PC-9 (cell line): ENCODE measurements around the gene FBXW7. TPM values are rescaled to one million over a fixed set of nuclear protein-coding genes. Genes with fewer than 3 reads are reported as not detected.

Experiments
- BruUV-seq: library from RNA; stranded (reverse); fragments of 400-500 nt; replicated peaks from 2 replicates; lab custom pipeline; 2021; lab: Mats Ljungman, UMichigan
- CTCF ChIA-PET: fragments of 300-600 bp; sonication (Branson Sonifier 250); formaldehyde crosslinking; loops from one replicate; lab custom pipeline; 2022; ENCODE audit warnings: antibody characterized with exemption; lab: Charles Lee
- POLR2A ChIA-PET: fragments of 300-600 bp; sonication (Branson Sonifier 250); formaldehyde crosslinking; loops from one replicate; lab custom pipeline; 2022; ENCODE audit warnings: antibody characterized with exemption; ENCODE audit not compliant: unreplicated experiment; lab: Charles Lee
- DNase-seq, 2 experiments: peaks; one replicate each; pipeline versions ENCODE4 v3.0.0 to v3.0.0-alpha.2; 2015 to 2022; ENCODE audit warnings: mixed read lengths in 1 of 2
- H2AFZ ChIP-seq: fragments of 200-600 bp; sonication (generic); 2 replicates; pipeline ENCODE4 v1.8.1; 2017; ENCODE audit warnings: antibody characterized with exemption
- H3F3A ChIP-seq: fragments of 200-600 bp; sonication (generic); 2 replicates; pipeline ENCODE4 v1.8.1; 2017; ENCODE audit warnings: antibody characterized with exemption, mild to moderate bottlenecking, low read depth; ENCODE audit not compliant: insufficient read depth
- H3K27ac ChIP-seq: fragments of 200-600 bp; sonication (generic); 2 replicates; pipeline ENCODE4 v1.6.1; 2016; ENCODE audit warnings: mixed run types
- H3K27me3 ChIP-seq: fragments of 200-600 bp; sonication (generic); 2 replicates; pipeline ENCODE4 v1.6.1; 2016; ENCODE audit warnings: low read depth, mixed run types; ENCODE audit not compliant: insufficient read depth
- H3K36me3 ChIP-seq: fragments of 200-600 bp; sonication (generic); 2 replicates; pipeline ENCODE4 v1.6.1; 2016; ENCODE audit warnings: low read depth, mixed run types
- H3K4me1 ChIP-seq: fragments of 200-600 bp; sonication (generic); replicated peaks from 2 replicates; pipeline ENCODE4 v1.6.1; 2016; ENCODE audit warnings: mixed run types; ENCODE audit not compliant: insufficient read depth
- H3K4me2 ChIP-seq: fragments of 200-600 bp; sonication (generic); 2 replicates; pipeline ENCODE4 v1.6.1; 2017; ENCODE audit warnings: mixed run types
- H3K4me3 ChIP-seq: fragments of 200-600 bp; sonication (generic); 2 replicates; pipeline ENCODE4 v1.6.1; 2016; ENCODE audit warnings: mixed run types
- H3K79me2 ChIP-seq: fragments of 200-600 bp; sonication (generic); 2 replicates; pipeline ENCODE4 v1.6.1; 2017; ENCODE audit warnings: low read depth, mixed run types
- H3K9me2 ChIP-seq: fragments of 200-600 bp; sonication (generic); 2 replicates; pipeline ENCODE4 v1.8.1; 2017; ENCODE audit warnings: mild to moderate bottlenecking; ENCODE audit not compliant: insufficient read depth
- H3K9me3 ChIP-seq: fragments of 200-600 bp; sonication (generic); 2 replicates; pipeline ENCODE4 v1.8.1; 2016; ENCODE audit warnings: low read depth; ENCODE audit not compliant: insufficient read depth
- H4K20me1 ChIP-seq: fragments of 200-600 bp; sonication (generic); 2 replicates; pipeline ENCODE4 v1.8.1; 2017; ENCODE audit not compliant: insufficient read depth
- CTCF ChIP-seq: fragments of 200-600 bp; sonication (generic); conservative IDR thresholded peaks from 2 replicates; pipeline ENCODE4 v1.6.1; 2017; ENCODE audit warnings: mixed run types, antibody characterized with exemption, mild to moderate bottlenecking, moderate library complexity
- EZH2 ChIP-seq: fragments of 200-600 bp; sonication (generic); IDR thresholded peaks from 2 replicates; pipeline ENCODE4 v1.8.0; 2017; ENCODE audit warnings: antibody characterized with exemption, low read depth
- intact Hi-C: fragments of 100-400 bp; cut with micrococcal nuclease; formaldehyde crosslinking; loops from one replicate; pipeline ENCODE4 v1.10.0; 2022; ENCODE audit not compliant: unreplicated experiment
- total RNA-seq: library from RNA; stranded (reverse); gene quantifications from 2 replicates; pipeline ENCODE4 v1.2.3, GENCODE V29; 2021

The FBXW7 gene
- total RNA-seq, 1 experiment from 2014 or later = 30.2 TPM

GRCh38 chr4:152331042-152331441, 204.8 kb downstream of the FBXW7 start:
- DNase-seq = no peak
- peaks cover 18% of the 10 kb centered on the region for H3K4me1 ChIP-seq
- H3K4me2 ChIP-seq = no peak overlapping the region
- H3K27ac ChIP-seq = no peak overlapping the region
- peaks cover 10% of the 10 kb centered on the region; the same call in 1 of the 2 replicates for H3K36me3 ChIP-seq
- H3F3A ChIP-seq = no peaks in the 10 kb centered on the region
- ChIA-PET CTCF (no interaction called here), POLR2A (no interaction called here)
- no peak overlapping the region for H3K4me3 ChIP-seq
- no peak overlapping the region for H2AFZ ChIP-seq
- no peaks in the 10 kb centered on the region for H3K27me3 ChIP-seq
- TF ChIP-seq CTCF (no peak), EZH2 (no peak)
- no peaks in the 10 kb centered on the region for H4K20me1 ChIP-seq
- no peaks in the 10 kb centered on the region for H3K79me2 ChIP-seq
- intact Hi-C loops = no loop called here
- BruUV-seq = no TSS peak
- H3K9me2 ChIP-seq = no peaks in the 10 kb centered on the region
- no peaks in the 10 kb centered on the region for H3K9me3 ChIP-seq

GRCh38 chr4:152328582-152328981, 207.3 kb downstream of the FBXW7 start:
- Histone ChIP-seq H3K27me3 (no peaks in the 10 kb centered on the region), H3K9me2 (no peaks in the 10 kb centered on the region), H3K4me3 (no peak overlapping the region), H3K27ac (peak overlapping the region; percentile 59), H2AFZ (no peak overlapping the region), H3K4me2 (peak overlapping the region; percentile 31), H3K9me3 (no peaks in the 10 kb centered on the region), H3K79me2 (no peaks in the 10 kb centered on the region), H3F3A (no peaks in the 10 kb centered on the region), H3K36me3 (peaks cover 10% of the 10 kb centered on the region; the same call in 1 of the 2 replicates), H3K4me1 (peaks cover 26% of the 10 kb centered on the region), H4K20me1 (no peaks in the 10 kb centered on the region)
- intact Hi-C loops = no loop called here
- TF ChIP-seq EZH2 (no peak), CTCF (no peak)
- DNase-seq = peak; percentile 57 to 67
- POLR2A ChIA-PET = interaction anchor here (0.6 to 0.7 kb wide), 3 partner anchors 56 to 912 kb away, joined by 3 to 5 read pairs (median 4); no protein-coding TSS in a partner anchor
- CTCF ChIA-PET = interaction anchor here (0.7 kb wide), 1 partner anchor 59 kb away, joined by 3 read pairs; no protein-coding TSS in a partner anchor
- BruUV-seq = no TSS peak

- peak overlapping the region; percentile 59 for H3K27ac ChIP-seq
- ChIA-PET CTCF (interaction anchor here (0.7 kb wide), 1 partner anchor 59 kb away, joined by 3 read pairs; no protein-coding TSS in a partner anchor), POLR2A (interaction anchor here (0.6 kb wide), 2 partner anchors 56 to 638 kb away, joined by 3 to 4 read pairs; no protein-coding TSS in a partner anchor)
Measured at GRCh38 chr4:152327606-152328453, 208.1 kb downstream of the FBXW7 start.

More at GRCh38 chr4:152327606-152328453, 208.1 kb downstream of the FBXW7 start:
- H3K4me1 ChIP-seq = peaks cover 26% of the 10 kb centered on the region
- no peak for DNase-seq
- no peaks in the 10 kb centered on the region for H3F3A ChIP-seq
- no TSS peak for BruUV-seq
- intact Hi-C loops = no loop called here
- H3K4me2 ChIP-seq = peak overlapping the region; percentile 31; the same call in 1 of the 2 replicates
- no peaks in the 10 kb centered on the region for H3K79me2 ChIP-seq
- H4K20me1 ChIP-seq = no peaks in the 10 kb centered on the region
- TF ChIP-seq EZH2 (no peak), CTCF (no peak)
- H3K27me3 ChIP-seq = no peaks in the 10 kb centered on the region
- no peaks in the 10 kb centered on the region for H3K9me3 ChIP-seq
- no peak overlapping the region for H3K4me3 ChIP-seq
- H3K9me2 ChIP-seq = no peaks in the 10 kb centered on the region
- no peak overlapping the region for H2AFZ ChIP-seq
- H3K36me3 ChIP-seq = peaks cover 10% of the 10 kb centered on the region; the same call in 1 of the 2 replicates
